ENCODE measurements around the gene PDE6D. TPM values are rescaled to one million over a fixed set of nuclear protein-coding genes. Genes with fewer than 3 reads are reported as not detected.
"Not testable (repeated sequence)": the region's sequence is repeated elsewhere in the genome, so short reads cannot be mapped to it uniquely, and the experiment has no call there.

PDE6D gene
- total RNA-seq, 1 donor from 2014 or later, result 18.5 TPM

DNA sequence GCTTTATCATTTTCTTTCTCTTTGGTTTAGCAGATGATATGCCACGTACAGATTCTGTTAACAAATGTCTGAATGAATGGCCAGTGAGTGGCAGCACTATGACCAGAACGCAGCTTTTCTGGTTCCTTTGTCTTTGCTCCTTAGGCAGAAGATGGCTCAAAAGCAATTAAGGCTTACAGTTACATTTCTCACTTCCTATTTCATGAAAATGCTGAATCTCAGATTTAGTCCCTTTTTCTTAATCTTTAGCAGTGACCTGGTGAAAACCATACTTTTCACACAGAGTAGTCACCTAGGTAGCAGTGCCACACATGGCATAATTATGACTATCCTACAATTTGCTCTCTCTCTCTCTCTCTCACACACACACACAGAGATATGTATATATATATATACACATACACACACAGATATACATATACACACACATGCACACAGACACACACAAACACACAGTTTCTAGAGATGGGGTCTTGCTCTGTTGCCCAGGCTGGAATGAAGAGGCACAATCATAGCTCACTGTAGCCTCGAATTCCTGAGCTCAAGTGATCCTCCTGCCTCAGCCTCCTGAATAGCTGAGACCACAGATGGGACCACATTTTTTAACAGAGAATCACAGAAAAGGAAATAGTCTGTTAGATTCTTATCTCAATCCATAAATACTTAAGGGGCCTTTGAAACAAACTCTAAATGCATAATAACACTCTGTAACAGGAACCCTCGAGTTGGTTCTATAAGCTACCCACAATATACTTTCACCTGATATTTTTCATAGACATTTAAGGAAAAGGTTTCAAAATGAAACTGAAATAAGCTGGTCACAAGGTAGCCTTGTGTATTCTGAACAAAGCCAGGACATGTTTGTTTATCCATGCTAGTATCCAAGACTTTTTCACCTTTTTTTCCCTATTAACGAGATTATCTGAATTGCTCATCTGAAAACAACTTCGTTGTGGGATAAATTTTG, 11.6 kb downstream of the PDE6D start:
- no peak for DNase-seq (ENCODE audit: low spot score)

DNA sequence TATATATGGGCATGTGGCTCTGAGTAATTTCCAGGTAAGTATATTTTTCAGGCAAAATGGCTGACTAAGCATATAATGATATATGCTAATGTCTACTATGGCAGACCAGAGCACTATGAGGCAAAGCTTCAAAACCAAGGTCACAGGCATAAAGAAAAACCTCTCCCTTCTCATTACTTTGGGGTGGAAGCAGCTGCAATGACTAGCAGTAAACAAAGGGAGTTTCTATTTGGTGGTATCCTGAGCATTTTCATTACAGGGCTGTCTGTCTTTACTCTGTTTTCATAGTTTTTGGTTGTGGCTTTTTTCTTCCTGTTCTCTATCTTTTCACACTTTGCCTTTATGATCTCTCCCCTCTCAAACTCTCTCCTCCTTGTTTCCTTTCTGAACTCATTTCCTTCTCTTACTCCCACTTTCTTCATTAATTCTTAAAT, 15.6 kb downstream of the PDE6D start:
- DNase-seq (ENCODE audit: low spot score), result no peak

DNA sequence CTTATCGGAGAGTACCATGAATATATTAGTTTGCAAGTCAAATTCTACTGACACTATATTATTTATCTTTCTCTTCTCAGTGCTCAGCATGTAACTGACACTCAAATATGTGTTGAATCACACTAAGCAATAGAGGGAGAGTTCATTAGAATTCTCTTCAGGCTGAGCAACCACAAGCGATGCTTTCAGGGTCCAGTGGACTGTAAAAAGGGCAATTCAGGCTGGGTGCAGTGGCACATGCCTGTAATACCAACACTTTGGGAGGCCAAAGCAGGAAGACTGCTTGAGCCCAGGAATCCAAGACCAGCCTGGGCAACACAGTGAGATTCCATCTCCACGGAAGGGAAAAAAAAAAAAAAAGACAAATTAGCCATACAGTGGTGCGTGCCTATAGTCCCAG, 16.3 kb downstream of the PDE6D start:
- no peak for DNase-seq (ENCODE audit: low spot score)

GRCh38 chr2:231764124-231764523, 17.0 kb downstream of the PDE6D start:
- no peak for DNase-seq (ENCODE audit: low spot score)

- no peak for DNase-seq (ENCODE audit: low spot score)
Observed at GRCh38 chr2:231761735-231762134, 19.3 kb downstream of the PDE6D start.

- DNase-seq (ENCODE audit: low spot score), result no peak
Observed at GRCh38 chr2:231752061-231752460, 29.0 kb downstream of the PDE6D start.

DNA sequence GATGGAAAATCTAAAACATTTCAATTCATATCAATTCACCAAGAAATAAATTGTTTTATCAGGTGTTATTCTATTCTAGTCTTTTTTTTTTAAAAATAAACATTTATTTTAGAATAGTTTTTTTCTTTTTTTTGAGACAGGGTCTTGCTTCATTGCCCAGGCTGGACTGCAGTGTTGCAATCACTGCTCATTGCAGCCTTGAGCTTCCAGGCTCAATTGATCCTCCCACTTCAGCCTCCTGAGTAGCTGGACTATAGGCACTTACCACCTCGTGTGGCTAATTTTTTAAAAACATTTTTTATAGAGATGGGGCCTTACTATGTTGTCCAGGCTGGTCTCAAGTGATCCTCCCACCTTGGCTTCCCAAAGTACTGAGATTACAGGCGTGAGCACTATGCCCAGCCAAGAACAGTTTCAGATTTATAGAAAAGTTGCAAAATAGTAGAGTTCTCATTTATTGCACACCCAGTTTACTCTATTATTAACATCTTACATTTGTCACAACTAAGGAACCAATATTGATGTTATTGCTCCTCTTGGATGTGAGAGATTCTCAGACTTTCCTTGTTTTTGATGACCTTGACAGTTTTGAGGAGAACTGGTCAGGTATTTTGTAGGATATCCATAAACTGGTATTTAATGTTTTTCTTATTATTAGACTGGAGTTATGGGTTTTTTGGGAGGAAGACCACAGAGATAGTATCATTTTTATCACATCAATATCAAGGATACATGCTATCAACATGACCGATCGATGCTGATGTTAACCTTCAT, 29.9 kb downstream of the PDE6D start:
- DNase-seq (ENCODE audit: low spot score), result no peak

GRCh38 chr2:231749016-231749415, 32.1 kb downstream of the PDE6D start:
- not testable (repeated sequence) for DNase-seq (ENCODE audit: low spot score)

DNA sequence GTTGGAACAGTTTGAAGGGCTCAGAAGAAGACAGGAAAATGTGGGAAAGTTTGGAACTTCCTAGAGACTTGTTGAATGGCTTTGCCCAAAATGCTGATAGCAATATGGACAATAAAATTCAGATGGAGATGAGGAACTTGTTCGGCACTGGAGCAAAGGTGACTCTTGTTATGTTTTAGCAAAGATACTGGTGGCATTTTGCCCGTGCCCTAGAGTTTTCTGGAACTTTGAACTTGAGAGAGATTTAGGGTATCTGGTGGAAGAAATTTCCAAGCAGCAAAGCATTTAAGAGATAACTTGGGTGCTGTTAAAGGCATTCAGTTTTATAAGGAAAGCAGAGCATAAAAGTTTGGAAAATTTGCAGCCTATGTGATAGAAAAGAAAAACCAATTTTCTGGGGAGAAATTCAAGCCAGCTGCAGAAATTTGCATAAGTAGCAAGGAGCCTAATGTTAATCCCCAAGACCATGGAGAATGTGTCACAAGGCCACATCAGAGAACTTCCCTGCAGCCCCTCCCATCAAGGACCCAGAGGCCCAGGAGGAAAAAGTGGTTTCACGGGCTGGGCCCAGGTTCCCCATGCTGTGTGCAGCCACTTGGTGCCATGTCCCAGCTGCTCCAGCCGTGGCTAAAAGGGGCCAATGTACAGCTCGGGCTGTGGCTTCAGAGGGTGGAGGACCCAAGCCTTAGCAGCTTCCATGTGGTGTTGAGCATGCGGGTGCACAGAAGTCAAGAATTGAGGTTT, 32.8 kb downstream of the PDE6D start:
- not testable (repeated sequence) for DNase-seq (ENCODE audit: low spot score)

DNA sequence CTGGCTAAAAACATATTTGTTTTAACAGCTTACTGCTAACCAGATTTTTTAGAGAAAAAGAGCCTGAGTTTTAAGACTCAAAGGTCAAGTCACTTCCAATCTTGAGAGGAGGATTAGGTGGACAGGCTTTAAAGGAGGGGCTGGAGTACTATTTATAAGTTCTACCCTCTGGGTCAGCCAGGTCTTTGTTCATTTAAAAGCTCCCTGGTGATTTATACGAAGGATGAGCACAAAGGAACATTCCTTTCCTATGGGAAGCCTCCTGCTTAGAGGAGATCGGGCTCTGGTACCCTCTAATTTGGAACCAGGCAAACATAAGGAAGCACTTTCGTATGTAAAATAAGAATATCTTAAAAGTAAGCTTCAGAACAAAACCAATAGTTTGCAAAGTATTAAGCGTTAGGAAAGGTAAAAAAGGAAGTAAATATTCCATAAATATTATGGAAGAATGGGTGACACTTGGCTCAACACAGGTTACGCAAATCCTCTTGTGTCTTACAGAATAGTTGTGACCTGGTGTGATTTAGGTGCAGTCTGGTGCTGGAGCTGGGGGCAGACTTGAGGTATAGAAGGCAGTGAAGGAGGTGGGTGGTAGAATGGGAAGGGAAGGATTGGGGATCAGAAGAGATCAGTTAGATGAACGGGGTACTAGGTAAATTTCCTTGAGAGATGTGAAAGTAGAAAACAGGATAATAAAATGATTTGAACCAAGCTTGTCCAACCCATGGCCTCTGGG, 35.6 kb downstream of the PDE6D start:
- DNase-seq (ENCODE audit: low spot score), result no peak

GRCh38 chr2:231743376-231744116, 37.5 kb downstream of the PDE6D start:
- DNase-seq (ENCODE audit: low spot score), result no peak

DNA sequence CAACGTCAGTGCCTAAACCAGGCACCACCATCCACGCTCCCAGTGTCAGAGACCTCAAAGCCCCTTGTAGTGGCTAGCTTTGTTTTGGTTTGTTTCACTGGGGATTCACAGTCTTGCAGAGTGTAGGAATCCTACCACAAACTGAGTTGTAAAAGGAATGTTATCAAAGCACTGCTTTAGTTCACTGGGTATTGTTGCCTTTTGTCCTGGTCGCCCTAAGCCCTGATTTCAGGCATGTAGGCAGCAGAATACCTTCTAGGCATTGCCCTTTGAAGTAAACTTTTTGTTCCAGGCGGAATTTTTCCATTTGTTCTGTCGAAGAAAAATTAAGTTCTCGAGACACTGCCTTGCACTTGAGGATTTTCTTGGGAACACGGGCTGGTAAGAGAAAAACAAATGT, 43.3 kb downstream of the PDE6D start:
- DNase-seq (ENCODE audit: low spot score), result no peak

DNA sequence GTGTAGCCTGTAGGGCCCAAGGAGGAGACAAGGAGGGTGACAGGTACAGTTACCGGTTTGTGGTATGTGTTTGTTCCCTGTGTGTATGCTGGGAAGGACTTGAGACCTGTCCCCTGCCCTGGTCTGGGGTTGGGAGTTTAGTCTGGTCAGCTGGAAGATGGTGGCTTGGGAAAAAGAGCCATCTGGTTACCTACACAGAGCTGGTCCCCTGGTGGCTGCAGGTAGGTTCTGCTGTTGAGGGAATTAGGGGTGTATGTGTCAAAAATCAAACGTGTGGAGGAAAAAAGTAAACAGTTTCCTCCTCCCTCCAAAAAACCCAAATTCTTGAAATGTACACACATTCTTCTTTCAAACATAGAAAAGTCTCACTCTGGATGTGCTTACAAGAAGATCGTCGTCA, 48.5 kb downstream of the PDE6D start:
- no peak for DNase-seq (ENCODE audit: low spot score)

DNA sequence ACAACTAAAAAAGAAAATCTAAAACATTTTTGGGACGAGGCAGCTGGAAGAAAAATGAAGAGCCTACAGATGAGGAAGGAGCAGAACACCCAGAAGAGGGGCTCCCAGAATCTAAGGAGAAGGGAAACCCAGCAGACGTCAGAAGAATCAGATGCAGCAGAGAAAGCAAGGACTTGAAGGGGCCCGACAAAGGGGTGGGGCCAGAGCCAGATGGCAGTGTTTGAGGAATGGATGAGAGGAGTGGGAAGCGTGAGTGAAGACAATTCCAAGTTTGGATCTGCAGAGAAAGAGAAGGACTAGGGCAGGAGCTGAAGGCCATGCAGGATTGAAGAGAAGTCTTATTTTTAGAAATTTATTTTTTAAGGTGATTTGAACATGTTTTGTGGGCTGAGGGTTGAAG, 53.5 kb downstream of the PDE6D start:
- DNase-seq (ENCODE audit: low spot score), result no peak

DNA sequence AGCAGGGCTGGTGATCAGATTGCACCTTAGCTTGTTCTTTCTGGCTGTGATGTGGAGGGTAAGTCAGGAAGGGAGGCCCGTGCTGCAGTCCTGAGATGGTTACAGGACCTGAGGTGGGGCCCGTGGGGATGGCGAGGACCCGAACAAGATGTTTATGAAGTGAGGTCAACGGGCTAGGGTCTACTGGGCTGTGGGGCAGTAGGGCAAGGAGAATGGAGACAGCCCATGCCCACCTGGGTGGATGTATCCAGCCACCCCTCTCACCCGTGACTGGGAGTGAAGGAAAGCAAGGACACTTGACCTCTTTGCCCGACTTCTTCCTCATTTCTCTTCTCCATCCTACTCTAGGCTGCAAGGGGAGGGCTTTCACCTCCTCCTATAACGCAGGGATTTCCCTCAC, 54.8 kb downstream of the PDE6D start:
- DNase-seq (ENCODE audit: low spot score), result no peak

GRCh38 chr2:231725476-231725875, 55.6 kb downstream of the PDE6D start:
- DNase-seq (ENCODE audit: low spot score), result no peak

- no peak for DNase-seq (ENCODE audit: low spot score)
Observed at GRCh38 chr2:231722721-231723307, 58.3 kb downstream of the PDE6D start.

DNA sequence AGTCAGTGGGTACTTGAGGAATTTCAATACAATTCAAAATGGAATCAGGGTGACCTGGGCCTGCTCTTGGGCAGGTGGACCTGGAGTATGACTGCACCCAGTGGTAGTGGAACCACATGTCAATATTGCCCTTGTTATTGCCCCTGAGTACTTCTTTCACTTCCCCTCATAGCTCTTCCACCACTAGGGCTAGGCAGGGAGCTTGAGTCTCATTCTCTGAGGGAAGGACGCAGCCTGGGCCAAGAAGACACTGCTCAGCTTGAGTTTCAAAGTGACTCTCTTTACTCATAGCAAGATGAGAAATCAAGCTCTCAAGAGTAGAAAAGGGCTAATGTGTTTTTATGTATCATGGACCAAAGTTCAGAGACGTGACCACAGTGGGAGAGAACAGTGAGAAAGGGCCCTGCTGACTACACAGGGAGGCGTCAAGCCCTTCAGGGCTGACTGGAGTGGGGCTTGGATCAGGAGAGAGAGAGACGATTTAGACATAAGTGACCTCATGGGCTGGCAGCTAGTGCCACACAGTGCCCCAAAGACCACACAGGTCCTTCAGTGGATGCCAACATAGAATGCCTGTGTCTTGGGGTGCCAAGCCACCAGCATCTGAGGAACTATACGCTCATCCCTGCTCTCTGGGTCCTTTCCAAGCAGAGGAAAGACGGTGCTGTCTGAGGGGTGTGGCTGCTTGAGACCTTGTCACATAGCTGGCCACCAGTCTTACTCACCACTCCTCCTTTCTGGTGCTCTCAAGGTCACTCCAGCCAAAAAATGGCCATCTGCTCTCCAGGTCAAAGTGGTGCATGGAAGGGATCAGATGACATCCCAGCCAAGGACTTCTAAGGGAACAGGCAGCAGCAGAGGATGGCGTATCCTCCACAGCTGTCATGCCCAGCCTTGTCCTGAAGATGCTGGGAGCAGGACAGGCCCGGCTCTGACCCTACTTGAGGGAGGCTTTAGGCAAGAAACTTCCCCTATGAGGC, 59.8 kb downstream of the PDE6D start:
- no peak for DNase-seq (ENCODE audit: low spot score)

All from ureter (tissue), 1 donor.